HFF-Myc (cell line): Measurements from ENCODE around the gene ALDH2.
"Not testable (repeated sequence)": the region's sequence is repeated elsewhere in the genome, so short reads cannot be mapped to it uniquely, and the experiment has no call there.

ENCODE experiments used
- DNase-seq: peaks from one replicate; pipeline ENCODE4 v3.0.0-alpha.2; 2011; ENCODE audit warnings: low read depth; ENCODE audit errors: extremely low read depth
- H3K4me3 ChIP-seq: replicated peaks from 2 replicates; pipeline ENCODE4 v1.5.1; 2011; ENCODE audit warnings: low read depth, mild to moderate bottlenecking, control low read depth, low read length
- CTCF ChIP-seq: IDR thresholded peaks from 2 replicates; pipeline ENCODE4 v1.5.1; 2012; ENCODE audit warnings: mild to moderate bottlenecking, low read depth, low read length, control low read depth; ENCODE audit errors: missing control alignments

ALDH2 gene

GRCh38 chr12:111766608-111767361, at the start of gene ALDH2:
ALDH2 (plus strand) TSS chr12:111766933; CDS start chr12:111766983, 50 bp downstream.
- DNase-seq, result no peak
- H3K4me3 ChIP-seq, result peak within 1 kb of the TSS; percentile 52
- TF ChIP-seq CTCF, result no peak

- not testable (repeated sequence) for DNase-seq, H3K4me3 ChIP-seq
These were observed 47.4 kb upstream of the ALDH2 start for GRCh38 chr12:111719316-111719715.

GRCh38 chr12:111720457-111720856, 46.3 kb upstream of the ALDH2 start:
- TF ChIP-seq CTCF, result no peak
- no peak overlapping the region for H3K4me3 ChIP-seq
- DNase-seq, result no peak

GRCh38 chr12:111723646-111724360, 42.9 kb upstream of the ALDH2 start:
- not testable (repeated sequence) for DNase-seq, H3K4me3 ChIP-seq

GRCh38 chr12:111728795-111729194, 37.9 kb upstream of the ALDH2 start:
- no peak overlapping the region for H3K4me3 ChIP-seq
- no peak for DNase-seq
- no peak for TF ChIP-seq CTCF

GRCh38 chr12:111730420-111730819, 36.3 kb upstream of the ALDH2 start:
- DNase-seq, result no peak
- TF ChIP-seq CTCF, result no peak
- no peak overlapping the region for H3K4me3 ChIP-seq

GRCh38 chr12:111732786-111733185, 33.9 kb upstream of the ALDH2 start:
- no peak overlapping the region for H3K4me3 ChIP-seq
- DNase-seq, result no peak
- no peak for TF ChIP-seq CTCF
